ENCODE measurements around the gene CMPK2. TPM values are rescaled to one million over a fixed set of nuclear protein-coding genes. Genes with fewer than 3 reads are reported as not detected.

Gene CMPK2
- total and polyA plus RNA-seq, 9 of the 15 experiments (the other 6 are each of a cell fraction or from before 2014, with no cell fraction given): 2.6 to 10.5 (median 5.0) TPM

GRCh38 chr2:6887751-6888192 is 22.1 kb upstream of the CMPK2 start (continued):
- TF ChIP-seq CTCFL (IDR thresholded peaks at IDR 0.05; ENCODE audit: borderline replicate concordance, insufficient read depth, low read depth, low read length, poor library complexity, severe bottlenecking) (no peak), STAT6 (CRISPR knock-in tag; IDR thresholded peaks at IDR 0.05) (no peak), CREB1 (IDR thresholded peaks at IDR 0.05) (peak; percentile 73), CREB1 (CRISPR knock-in tag; IDR thresholded peaks at IDR 0.05) (no peak), PHB2 (IDR thresholded peaks at IDR 0.05; ENCODE audit: low read depth) (peak; percentile 65; the same call in 1 of the 2 replicates), TEAD4 (IDR thresholded peaks at IDR 0.05; ENCODE audit: low read length) (peak; percentile 97), TEAD4 (CRISPR knock-in tag; IDR thresholded peaks at IDR 0.05; ENCODE audit: borderline replicate concordance) (no peak), ETV6 (IDR thresholded peaks at IDR 0.05; ENCODE audit: borderline replicate concordance in 1 of 2, low read depth in 2 of 2, low read length in 1 of 2) (0 out of 4 replicates have a peak, but pooled peaks of 1 of the 2 experiments have one; percentile 32), ETV6 (CRISPR knock-in tag; IDR thresholded peaks at IDR 0.05; ENCODE audit: borderline replicate concordance) (no peak), ZNF717 (CRISPR knock-in tag; IDR thresholded peaks at IDR 0.05) (no peak), ZNF311 (CRISPR knock-in tag; IDR thresholded peaks at IDR 0.05) (no peak), SRSF9 (IDR thresholded peaks at IDR 0.05; ENCODE audit: borderline replicate concordance, low read depth, low read length) (no peak), PTTG1 (tag; IDR thresholded peaks at IDR 0.05; ENCODE audit: low read depth) (peak; percentile 22; the same call in 1 of the 2 replicates), CBFA2T3 (IDR thresholded peaks at IDR 0.05) (peak; percentile 96), MBD1 (CRISPR knock-in tag; IDR thresholded peaks at IDR 0.05) (no peak), NFRKB (IDR thresholded peaks at IDR 0.05; ENCODE audit: low read depth) (no peak), TAF7 (tag; IDR thresholded peaks at IDR 0.05) (no peak), FOXJ3 (CRISPR knock-in tag; IDR thresholded peaks at IDR 0.05) (no peak), ZBTB11 (CRISPR knock-in tag; IDR thresholded peaks at IDR 0.05) (no peak), NFIC (IDR thresholded peaks at IDR 0.05) (peak; percentile 77)

All from K562 (cell line).